Measurements from ENCODE around the gene CDCP2. TPM values are rescaled to one million over a fixed set of nuclear protein-coding genes. Genes with fewer than 3 reads are reported as not detected.

CDCP2 gene
- total and polyA plus RNA-seq, 7 donors = 0.04 TPM; not detected in 6

GRCh38 chr1:54159733-54160316 is 7.0 kb upstream of the CDCP2 start:
- no peaks in the 10 kb centered on the region for H3K9me3 ChIP-seq
- no peak for TF ChIP-seq EP300 (IDR thresholded peaks at IDR 0.05)
- TF ChIP-seq POLR2AphosphoS5 (IDR thresholded peaks at IDR 0.05) = no peak
- no peak for TF ChIP-seq POLR2A (IDR thresholded peaks at IDR 0.05)
- TF ChIP-seq CTCF (IDR thresholded peaks at IDR 0.05) = no peak
- WGBS, 2 donors = 45 to 67% methylated on average over 4 of the region's 4 CpGs
- no peak overlapping the region for H3K4me3 ChIP-seq
- no peak overlapping the region for H3K27ac ChIP-seq
- no peaks in the 10 kb centered on the region for H3K4me1 ChIP-seq
- intact Hi-C loops (cut with DNase I) = no loop called here
- H3K36me3 ChIP-seq = no peaks in the 10 kb centered on the region
- DNase-seq = no peak
- no peaks in the 10 kb centered on the region for H3K27me3 ChIP-seq

GRCh38 chr1:54158071-54158470 is 5.3 kb upstream of the CDCP2 start:
- TF ChIP-seq POLR2A (IDR thresholded peaks at IDR 0.05) = no peak
- no peak for TF ChIP-seq CTCF (IDR thresholded peaks at IDR 0.05)
- TF ChIP-seq POLR2AphosphoS5 (IDR thresholded peaks at IDR 0.05) = no peak
- TF ChIP-seq EP300 (IDR thresholded peaks at IDR 0.05) = no peak
- no peaks in the 10 kb centered on the region for H3K27me3 ChIP-seq
- H3K4me1 ChIP-seq = peaks cover 0 to 6% (median 0%) of the 10 kb centered on the region in 4 donors
- H3K36me3 ChIP-seq = no peaks in the 10 kb centered on the region
- 47 to 80% methylated on average over 3 of the region's 3 CpGs for WGBS, 2 donors
- no peak overlapping the region for H3K27ac ChIP-seq
- H3K9me3 ChIP-seq = no peaks in the 10 kb centered on the region
- intact Hi-C loops (cut with DNase I) = no loop called here
- DNase-seq = no peak
- H3K4me3 ChIP-seq = no peak overlapping the region

DNA sequence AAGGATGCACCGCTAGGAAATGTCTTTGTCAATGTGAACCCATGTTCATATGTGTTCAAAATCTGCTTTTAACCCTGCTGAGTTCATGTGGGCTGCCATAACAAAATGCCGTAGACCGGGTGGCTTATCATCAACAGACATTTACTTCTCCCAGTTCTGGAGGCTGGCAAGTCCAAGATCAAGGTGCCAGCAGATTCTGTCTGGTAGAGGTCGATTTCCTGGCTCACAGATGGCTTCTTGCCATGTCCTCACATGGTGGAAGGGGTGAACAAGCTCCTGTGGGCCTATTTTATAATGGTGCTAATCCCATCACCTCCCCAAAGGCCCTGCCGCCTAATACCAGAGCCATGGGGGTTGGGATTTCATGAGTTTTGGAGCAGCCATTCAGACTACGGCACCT is 4.6 kb upstream of the CDCP2 start:
- TF ChIP-seq POLR2AphosphoS5 (IDR thresholded peaks at IDR 0.05) (no peak), POLR2A (IDR thresholded peaks at IDR 0.05) (no peak), EP300 (IDR thresholded peaks at IDR 0.05) (no peak), CTCF (IDR thresholded peaks at IDR 0.05) (no peak)
- WGBS, 2 donors = 85 to 91% methylated on average over 6 of the region's 6 CpGs
- no peak for DNase-seq
- H3K27ac ChIP-seq = no peak overlapping the region
- H3K9me3 ChIP-seq = no peaks in the 10 kb centered on the region
- no peaks in the 10 kb centered on the region for H3K36me3 ChIP-seq
- intact Hi-C loops (cut with DNase I) = no loop called here
- peaks cover 0 to 6% (median 0%) of the 10 kb centered on the region in 4 donors for H3K4me1 ChIP-seq
- no peaks in the 10 kb centered on the region for H3K27me3 ChIP-seq
- no peak overlapping the region for H3K4me3 ChIP-seq

- intact Hi-C loops (cut with DNase I) = no loop called here
- peaks cover 0 to 6% (median 0%) of the 10 kb centered on the region in 4 donors for H3K4me1 ChIP-seq
- TF ChIP-seq EP300 (IDR thresholded peaks at IDR 0.05) (no peak), POLR2A (IDR thresholded peaks at IDR 0.05) (no peak), POLR2AphosphoS5 (IDR thresholded peaks at IDR 0.05) (no peak), CTCF (IDR thresholded peaks at IDR 0.05) (no peak)
- no peaks in the 10 kb centered on the region for H3K36me3 ChIP-seq
- H3K4me3 ChIP-seq = no peak overlapping the region
- no peaks in the 10 kb centered on the region for H3K9me3 ChIP-seq
- no peaks in the 10 kb centered on the region for H3K27me3 ChIP-seq
- no peak for DNase-seq
- WGBS, 2 donors = 88 to 94% methylated on average over 7 of the region's 7 CpGs
- no peak overlapping the region for H3K27ac ChIP-seq
Observed at GRCh38 chr1:54156986-54157385, 4.2 kb upstream of the CDCP2 start.

DNA sequence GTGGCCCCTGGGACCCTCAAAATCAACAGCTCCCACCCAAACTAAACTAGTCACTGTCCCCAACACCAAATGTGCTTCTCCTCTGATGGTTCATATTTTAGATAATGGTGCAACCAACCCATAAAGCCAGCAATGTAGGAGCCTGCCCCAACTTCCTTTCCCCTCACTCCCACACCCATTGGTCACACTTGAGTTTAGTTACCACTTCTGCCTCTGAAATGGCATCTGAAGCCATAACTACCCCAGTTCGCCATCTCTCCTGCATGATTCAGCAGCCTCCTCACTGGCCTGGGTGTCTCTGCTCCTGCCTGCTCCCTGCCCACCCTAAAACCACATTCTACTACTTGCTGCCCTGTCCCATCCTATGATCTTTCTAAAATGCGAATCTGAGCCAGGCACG is 3.4 kb upstream of the CDCP2 start:
- 93 to 96% methylated on average over 3 of the region's 3 CpGs for WGBS, 2 donors
- Histone ChIP-seq H3K27ac (no peak overlapping the region), H3K27me3 (no peaks in the 10 kb centered on the region), H3K4me1 (peaks cover 0 to 6% (median 0%) of the 10 kb centered on the region in 4 donors), H3K36me3 (no peaks in the 10 kb centered on the region), H3K4me3 (no peak overlapping the region), H3K9me3 (no peaks in the 10 kb centered on the region)
- TF ChIP-seq CTCF (IDR thresholded peaks at IDR 0.05) (no peak), POLR2AphosphoS5 (IDR thresholded peaks at IDR 0.05) (no peak), EP300 (IDR thresholded peaks at IDR 0.05) (no peak), POLR2A (IDR thresholded peaks at IDR 0.05) (no peak)
- intact Hi-C loops (cut with DNase I) = no loop called here
- no peak for DNase-seq

Measured in sigmoid colon (tissue), 7 donors.